ENCODE data around the gene RALGPS2. TPM values are rescaled to one million over a fixed set of nuclear protein-coding genes. Genes with fewer than 3 reads are reported as not detected.

The RALGPS2 gene
- total RNA-seq, 2 experiments from 2014 or later = 91.6 to 102 TPM

DNA sequence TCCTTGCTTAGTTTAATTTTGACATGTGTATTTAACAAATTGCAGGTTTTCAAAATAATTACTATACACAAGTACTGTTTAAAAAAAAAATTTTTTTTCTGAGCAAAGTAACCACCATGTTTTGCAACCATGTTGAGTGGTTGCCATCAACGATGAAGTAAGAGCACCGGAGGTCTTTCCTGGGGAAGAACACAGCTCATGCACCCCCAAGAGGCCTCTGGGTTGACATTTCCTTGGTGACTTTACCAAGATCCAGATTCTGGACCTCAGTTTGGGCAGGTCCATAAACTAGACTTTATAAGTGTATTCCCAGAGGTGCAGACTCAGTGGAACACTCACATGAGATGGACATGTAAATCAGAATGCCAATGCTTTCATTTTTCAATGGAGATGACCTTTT, 36.8 kb upstream of the RALGPS2 start:
- Histone ChIP-seq H3K4me2 (ENCODE audit: low read length) (no peak overlapping the region), H3K4me3 (ENCODE audit: low read depth, low read length, poor library complexity, severe bottlenecking) (no peak overlapping the region), H3K27ac (ENCODE audit: low read depth, low read length, poor library complexity, severe bottlenecking) (no peak overlapping the region), H3K36me3 (ENCODE audit: insufficient read depth, low read length) (no peaks in the 10 kb centered on the region), H3K9me3 (ENCODE audit: low read length) (no peaks in the 10 kb centered on the region), H3K4me1 (ENCODE audit: insufficient read depth, low read length, poor library complexity, severe bottlenecking) (peaks cover 8% of the 10 kb centered on the region), H2AFZ (ENCODE audit: low read length) (no peak overlapping the region), H3K79me2 (ENCODE audit: insufficient read depth, low read depth, low read length) (no peaks in the 10 kb centered on the region), H4K20me1 (ENCODE audit: insufficient read depth, low read length) (no peaks in the 10 kb centered on the region), H3K9me2 (ENCODE audit: insufficient read depth, low read length) (no peaks in the 10 kb centered on the region)
- TF ChIP-seq, protein P1, sequence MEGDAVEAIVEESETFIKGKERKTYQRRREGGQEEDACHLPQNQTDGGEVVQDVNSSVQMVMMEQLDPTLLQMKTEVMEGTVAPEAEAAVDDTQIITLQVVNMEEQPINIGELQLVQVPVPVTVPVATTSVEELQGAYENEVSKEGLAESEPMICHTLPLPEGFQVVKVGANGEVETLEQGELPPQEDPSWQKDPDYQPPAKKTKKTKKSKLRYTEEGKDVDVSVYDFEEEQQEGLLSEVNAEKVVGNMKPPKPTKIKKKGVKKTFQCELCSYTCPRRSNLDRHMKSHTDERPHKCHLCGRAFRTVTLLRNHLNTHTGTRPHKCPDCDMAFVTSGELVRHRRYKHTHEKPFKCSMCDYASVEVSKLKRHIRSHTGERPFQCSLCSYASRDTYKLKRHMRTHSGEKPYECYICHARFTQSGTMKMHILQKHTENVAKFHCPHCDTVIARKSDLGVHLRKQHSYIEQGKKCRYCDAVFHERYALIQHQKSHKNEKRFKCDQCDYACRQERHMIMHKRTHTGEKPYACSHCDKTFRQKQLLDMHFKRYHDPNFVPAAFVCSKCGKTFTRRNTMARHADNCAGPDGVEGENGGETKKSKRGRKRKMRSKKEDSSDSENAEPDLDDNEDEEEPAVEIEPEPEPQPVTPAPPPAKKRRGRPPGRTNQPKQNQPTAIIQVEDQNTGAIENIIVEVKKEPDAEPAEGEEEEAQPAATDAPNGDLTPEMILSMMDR (conservative IDR thresholded peaks at IDR 0.05; ENCODE audit: low read length) = no peak
- no peak for TF ChIP-seq EZH2phosphoT487 (IDR thresholded peaks at IDR 0.05; ENCODE audit: borderline replicate concordance, low read depth, low read length)
- POLR2A ChIA-PET = interaction anchor here (0.6 to 1.6 kb wide), 3 partner anchors 16 to 106 kb away, joined by 3 to 4 read pairs (median 4); no protein-coding TSS in a partner anchor
- CTCF ChIA-PET (ENCODE audit: unreplicated experiment) = no interaction called here
- no peak for DNase-seq (ENCODE audit: low spot score)
- intact Hi-C loops (cut with micrococcal nuclease; ENCODE audit: unreplicated experiment) = no loop called here
- BruUV-seq (replicated peaks) = no TSS peak

DNA sequence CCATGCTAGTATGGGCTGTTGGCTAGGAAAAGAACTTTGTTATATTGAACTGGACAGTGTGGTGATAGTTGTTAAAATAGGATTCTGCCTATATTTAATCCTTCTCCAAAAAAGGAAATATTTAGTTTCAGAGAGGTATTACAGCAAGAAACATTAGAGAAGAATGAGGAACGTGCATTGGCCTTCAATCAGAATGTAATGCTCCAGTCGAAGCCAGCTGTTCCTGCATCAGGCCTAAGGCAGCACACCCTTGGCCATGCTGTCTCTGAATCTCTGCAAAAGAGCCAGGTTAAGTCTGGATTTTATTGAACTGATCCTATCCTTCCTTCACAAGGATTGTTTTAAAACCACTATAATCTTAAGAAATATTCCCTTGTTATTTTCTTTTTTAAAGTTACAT, 35.3 kb upstream of the RALGPS2 start:
- H2AFZ ChIP-seq (ENCODE audit: low read length) = no peak overlapping the region
- no peaks in the 10 kb centered on the region for H4K20me1 ChIP-seq (ENCODE audit: insufficient read depth, low read length)
- TF ChIP-seq, protein P1 (conservative IDR thresholded peaks at IDR 0.05; ENCODE audit: low read length) = no peak
- TF ChIP-seq EZH2phosphoT487 (IDR thresholded peaks at IDR 0.05; ENCODE audit: borderline replicate concordance, low read depth, low read length) = no peak
- DNase-seq (ENCODE audit: low spot score) = no peak
- ChIA-PET POLR2A (interaction anchor here (0.6 to 1.8 kb wide), 4 partner anchors 9 to 37 kb away, joined by 3 to 6 read pairs (median 4); no protein-coding TSS in a partner anchor), CTCF (ENCODE audit: unreplicated experiment) (no interaction called here)
- H3K36me3 ChIP-seq (ENCODE audit: insufficient read depth, low read length) = no peaks in the 10 kb centered on the region
- H3K9me3 ChIP-seq (ENCODE audit: low read length) = no peaks in the 10 kb centered on the region
- H3K4me3 ChIP-seq (ENCODE audit: low read depth, low read length, poor library complexity, severe bottlenecking) = no peak overlapping the region
- H3K27ac ChIP-seq (ENCODE audit: low read depth, low read length, poor library complexity, severe bottlenecking) = no peak overlapping the region
- no peaks in the 10 kb centered on the region for H3K79me2 ChIP-seq (ENCODE audit: insufficient read depth, low read depth, low read length)
- no TSS peak for BruUV-seq (replicated peaks)
- no peaks in the 10 kb centered on the region for H3K9me2 ChIP-seq (ENCODE audit: insufficient read depth, low read length)
- H3K4me1 ChIP-seq (ENCODE audit: insufficient read depth, low read length, poor library complexity, severe bottlenecking) = no peaks in the 10 kb centered on the region
- no peak overlapping the region for H3K4me2 ChIP-seq (ENCODE audit: low read length)
- intact Hi-C loops (cut with micrococcal nuclease; ENCODE audit: unreplicated experiment) = no loop called here

- Histone ChIP-seq H3K36me3 (ENCODE audit: insufficient read depth, low read length) (no peaks in the 10 kb centered on the region), H3K4me3 (ENCODE audit: low read depth, low read length, poor library complexity, severe bottlenecking) (no peak overlapping the region), H3K79me2 (ENCODE audit: insufficient read depth, low read depth, low read length) (no peaks in the 10 kb centered on the region), H3K9me3 (ENCODE audit: low read length) (no peaks in the 10 kb centered on the region), H3K4me1 (ENCODE audit: insufficient read depth, low read length, poor library complexity, severe bottlenecking) (no peaks in the 10 kb centered on the region), H3K4me2 (ENCODE audit: low read length) (no peak overlapping the region), H2AFZ (ENCODE audit: low read length) (no peak overlapping the region), H4K20me1 (ENCODE audit: insufficient read depth, low read length) (no peaks in the 10 kb centered on the region), H3K27ac (ENCODE audit: low read depth, low read length, poor library complexity, severe bottlenecking) (no peak overlapping the region), H3K9me2 (ENCODE audit: insufficient read depth, low read length) (no peaks in the 10 kb centered on the region)
- no TSS peak for BruUV-seq (replicated peaks)
- ChIA-PET CTCF (ENCODE audit: unreplicated experiment) (no interaction called here), POLR2A (interaction anchor here (0.6 to 1.8 kb wide), 5 partner anchors 10 to 131 kb away, joined by 3 to 6 read pairs (median 3); no protein-coding TSS in a partner anchor)
- no peak for TF ChIP-seq EZH2phosphoT487 (IDR thresholded peaks at IDR 0.05; ENCODE audit: borderline replicate concordance, low read depth, low read length)
- TF ChIP-seq, protein P1 (conservative IDR thresholded peaks at IDR 0.05; ENCODE audit: low read length) = no peak
- no peak for DNase-seq (ENCODE audit: low spot score)
- intact Hi-C loops (cut with micrococcal nuclease; ENCODE audit: unreplicated experiment) = no loop called here
Measured at GRCh38 chr1:178690496-178690895, 34.5 kb upstream of the RALGPS2 start.
